SU-DHL-6 (cell line): ENCODE data around the gene ADCY6.

Experiments used
- H2AFZ ChIP-seq: fragments of 200-600 bp; sonication (generic); 2 replicates; pipeline ENCODE4 v1.6.1; 2014; ENCODE audit warnings: low read depth, mild to moderate bottlenecking, moderate library complexity, mixed read lengths, antibody characterized with exemption, low read length; ENCODE audit not compliant: severe bottlenecking
- H3F3A ChIP-seq: fragments of 200-600 bp; shearing (Covaris generic); 2 replicates; pipeline ENCODE4 v1.6.0; 2016; ENCODE audit warnings: antibody characterized with exemption, mild to moderate bottlenecking; ENCODE audit not compliant: insufficient read depth
- H3K27ac ChIP-seq: fragments of 200-600 bp; sonication (generic); 2 replicates; pipeline ENCODE4 v1.5.1; 2016; ENCODE audit warnings: low read depth, mild to moderate bottlenecking, low read length, moderate library complexity, mixed read lengths
- H3K27me3 ChIP-seq: fragments of 200-600 bp; sonication (generic), shearing (Covaris generic); 2 replicates; pipeline ENCODE4 v1.6.0; 2014; ENCODE audit warnings: mild to moderate bottlenecking, low read length
- H3K36me3 ChIP-seq: fragments of 200-600 bp; sonication (generic); 2 replicates; pipeline ENCODE4 v1.6.1; 2014; ENCODE audit warnings: mild to moderate bottlenecking, low read length, mixed read lengths
- H3K4me2 ChIP-seq: fragments of 300-600, 200-600 bp; shearing (Covaris generic), sonication (generic); 2 replicates; pipeline ENCODE4 v1.6.0; 2014; ENCODE audit warnings: low read length, low read depth, mild to moderate bottlenecking; ENCODE audit not compliant: poor library complexity, severe bottlenecking
- H3K4me3 ChIP-seq: fragments of 200-600 bp; sonication (generic); 2 replicates; pipeline ENCODE4 v1.5.1; 2014; ENCODE audit warnings: antibody characterized with exemption, low read length, mild to moderate bottlenecking, mixed read lengths; ENCODE audit not compliant: insufficient read depth, poor library complexity, severe bottlenecking
- H3K79me2 ChIP-seq: fragments of 200-600 bp; sonication (generic); 2 replicates; pipeline ENCODE4 v1.6.1; 2014; ENCODE audit warnings: mild to moderate bottlenecking, low read length, moderate library complexity; ENCODE audit not compliant: insufficient read depth
- H3K9ac ChIP-seq: fragments of 200-600 bp; sonication (generic); 2 replicates; pipeline ENCODE4 v1.7.0; 2014; ENCODE audit warnings: mild to moderate bottlenecking, low read length
- H3K9me2 ChIP-seq: fragments of 200-600 bp; sonication (generic); replicated peaks from 2 replicates; pipeline ENCODE4 v1.6.1; 2014; ENCODE audit warnings: low read length; ENCODE audit not compliant: insufficient read depth
- H3K9me3 ChIP-seq: fragments of 200-600 bp; sonication (generic); 2 replicates; pipeline ENCODE4 v1.6.1; 2014; ENCODE audit warnings: low read length, mixed read lengths; ENCODE audit not compliant: insufficient read depth
- H4K20me1 ChIP-seq: fragments of 200-600 bp; sonication (generic); 2 replicates; pipeline ENCODE4 v1.6.1; 2014; ENCODE audit warnings: low read depth, mild to moderate bottlenecking, antibody characterized with exemption, low read length, moderate library complexity, mixed read lengths
- EZH2phosphoT487 ChIP-seq: fragments of 200-600 bp; sonication (generic), shearing (Covaris generic); conservative IDR thresholded peaks from 2 replicates; pipeline ENCODE4 v1.6.1; 2018; ENCODE audit warnings: mild to moderate bottlenecking, antibody characterized with exemption, low read length, moderate library complexity, mixed read lengths
- TF ChIP-seq, protein P1 (sequence below): fragments of 200-600 bp; sonication (generic); IDR thresholded peaks from one replicate; pipeline ENCODE4 v1.5.1; 2017; ENCODE audit warnings: antibody characterized with exemption, mild to moderate bottlenecking, low read length, moderate library complexity; ENCODE audit not compliant: insufficient read depth, poor library complexity, severe bottlenecking

Gene ADCY6

DNA sequence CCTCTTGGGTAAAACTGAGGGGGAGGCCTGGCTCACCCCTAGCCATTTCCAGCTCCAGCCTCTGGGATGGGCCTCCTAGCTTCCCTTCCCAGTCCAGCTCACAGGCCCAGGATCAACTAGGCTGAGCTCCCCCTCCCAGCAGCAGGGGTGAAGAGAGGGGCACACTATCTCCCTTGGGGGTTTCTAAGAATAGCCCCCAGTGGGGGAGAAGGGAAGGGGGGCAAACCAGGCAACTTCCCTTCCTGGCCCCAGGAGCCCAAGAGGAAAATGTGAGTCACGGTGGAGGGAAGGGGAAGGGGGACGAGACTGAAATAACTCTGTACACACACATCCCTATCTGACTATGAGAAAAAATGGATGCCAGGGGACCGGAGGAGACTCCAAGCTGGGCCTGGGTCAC lies 9.0 kb downstream of the ADCY6 start:
- no peak overlapping the region for H2AFZ ChIP-seq
- H3K9me3 ChIP-seq = no peaks in the 10 kb centered on the region
- no peaks in the 10 kb centered on the region for H3K36me3 ChIP-seq
- no peaks in the 10 kb centered on the region for H3F3A ChIP-seq
- no peak overlapping the region for H3K27ac ChIP-seq
- H3K27me3 ChIP-seq = no peaks in the 10 kb centered on the region
- no peak overlapping the region for H3K4me2 ChIP-seq
- no peak overlapping the region for H3K9ac ChIP-seq
- H3K4me3 ChIP-seq = no peak overlapping the region
- TF ChIP-seq, protein P1, sequence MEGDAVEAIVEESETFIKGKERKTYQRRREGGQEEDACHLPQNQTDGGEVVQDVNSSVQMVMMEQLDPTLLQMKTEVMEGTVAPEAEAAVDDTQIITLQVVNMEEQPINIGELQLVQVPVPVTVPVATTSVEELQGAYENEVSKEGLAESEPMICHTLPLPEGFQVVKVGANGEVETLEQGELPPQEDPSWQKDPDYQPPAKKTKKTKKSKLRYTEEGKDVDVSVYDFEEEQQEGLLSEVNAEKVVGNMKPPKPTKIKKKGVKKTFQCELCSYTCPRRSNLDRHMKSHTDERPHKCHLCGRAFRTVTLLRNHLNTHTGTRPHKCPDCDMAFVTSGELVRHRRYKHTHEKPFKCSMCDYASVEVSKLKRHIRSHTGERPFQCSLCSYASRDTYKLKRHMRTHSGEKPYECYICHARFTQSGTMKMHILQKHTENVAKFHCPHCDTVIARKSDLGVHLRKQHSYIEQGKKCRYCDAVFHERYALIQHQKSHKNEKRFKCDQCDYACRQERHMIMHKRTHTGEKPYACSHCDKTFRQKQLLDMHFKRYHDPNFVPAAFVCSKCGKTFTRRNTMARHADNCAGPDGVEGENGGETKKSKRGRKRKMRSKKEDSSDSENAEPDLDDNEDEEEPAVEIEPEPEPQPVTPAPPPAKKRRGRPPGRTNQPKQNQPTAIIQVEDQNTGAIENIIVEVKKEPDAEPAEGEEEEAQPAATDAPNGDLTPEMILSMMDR = no peak
- TF ChIP-seq EZH2phosphoT487 = no peak
- H3K9me2 ChIP-seq = no peaks in the 10 kb centered on the region
- H3K79me2 ChIP-seq = no peaks in the 10 kb centered on the region
- H4K20me1 ChIP-seq = no peaks in the 10 kb centered on the region

DNA sequence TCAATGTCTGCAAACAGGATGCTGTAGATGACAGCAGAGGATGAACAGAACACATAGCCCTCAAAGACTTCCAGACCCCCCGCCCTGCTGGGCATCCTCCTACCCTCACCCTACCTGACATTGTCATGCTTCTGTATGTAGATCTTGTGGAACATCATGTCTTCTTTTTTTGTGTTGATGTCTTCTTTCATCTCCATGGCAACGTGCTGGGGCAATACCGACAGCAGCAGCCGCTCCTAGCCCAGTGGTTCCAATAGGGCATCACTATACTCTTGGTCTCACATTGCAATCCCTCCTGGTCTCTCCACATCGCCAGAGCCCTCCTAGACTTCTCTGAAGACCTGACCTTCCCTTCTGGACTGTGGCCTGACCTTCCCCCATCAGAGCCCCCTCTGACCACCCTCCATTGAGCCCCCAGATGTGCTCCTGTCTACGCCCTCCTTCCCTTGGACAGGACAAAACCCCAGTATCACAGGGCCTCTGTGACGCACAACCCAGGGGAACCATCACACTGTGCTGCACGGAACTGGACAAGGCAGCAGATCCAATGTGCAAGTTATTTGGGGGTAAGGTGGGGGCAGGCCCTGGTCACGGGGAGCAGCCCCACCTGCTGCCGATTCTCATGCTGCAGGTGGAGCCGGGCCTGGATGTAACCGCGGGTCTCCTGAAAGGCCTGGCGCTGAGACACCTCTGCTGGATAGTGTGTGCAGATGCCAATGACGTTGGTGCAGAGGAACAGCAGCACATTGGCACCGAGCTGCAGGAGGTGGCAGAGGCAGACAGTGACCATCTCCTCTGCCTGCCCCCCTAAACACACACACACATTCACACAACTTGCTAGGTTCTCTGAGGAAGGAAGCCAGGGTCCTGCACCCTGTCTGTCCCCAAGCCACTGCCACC lies 11.1 kb downstream of the ADCY6 start:
- H3K4me2 ChIP-seq = no peak overlapping the region
- no peak overlapping the region for H3K9ac ChIP-seq
- no peak overlapping the region for H2AFZ ChIP-seq
- no peak for TF ChIP-seq EZH2phosphoT487
- TF ChIP-seq, protein P1 = no peak
- H4K20me1 ChIP-seq = no peaks in the 10 kb centered on the region
- no peak overlapping the region for H3K27ac ChIP-seq
- H3K9me3 ChIP-seq = no peaks in the 10 kb centered on the region
- no peaks in the 10 kb centered on the region for H3K9me2 ChIP-seq
- H3K27me3 ChIP-seq = no peaks in the 10 kb centered on the region
- no peaks in the 10 kb centered on the region for H3K36me3 ChIP-seq
- H3K4me3 ChIP-seq = no peak overlapping the region
- H3F3A ChIP-seq = no peaks in the 10 kb centered on the region
- H3K79me2 ChIP-seq = no peaks in the 10 kb centered on the region

DNA sequence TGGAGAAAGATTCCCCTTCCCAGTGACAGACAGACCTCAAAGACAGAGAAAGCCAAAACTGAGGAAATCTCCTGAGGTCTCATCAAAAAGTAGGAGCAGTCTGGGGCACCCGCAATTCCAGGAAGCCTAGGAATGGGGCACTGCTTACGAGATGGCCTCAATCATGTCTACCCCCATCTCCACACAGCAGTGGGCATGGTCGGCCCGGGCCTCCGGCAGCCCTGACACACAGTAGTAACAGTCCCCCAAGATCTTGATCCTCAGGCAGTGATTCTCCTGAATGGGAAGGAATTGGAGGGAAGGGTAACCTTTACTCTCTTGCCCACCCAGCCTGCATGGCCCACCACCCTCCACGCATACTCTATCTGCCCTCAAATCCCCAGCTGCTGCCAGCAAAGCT lies 11.9 kb downstream of the ADCY6 start:
- Histone ChIP-seq H3F3A (no peaks in the 10 kb centered on the region), H3K9me2 (no peaks in the 10 kb centered on the region), H3K4me3 (no peak overlapping the region), H3K79me2 (no peaks in the 10 kb centered on the region), H3K27ac (no peak overlapping the region), H3K9me3 (no peaks in the 10 kb centered on the region), H3K27me3 (no peaks in the 10 kb centered on the region), H3K4me2 (no peak overlapping the region), H3K9ac (no peak overlapping the region), H3K36me3 (no peaks in the 10 kb centered on the region), H2AFZ (no peak overlapping the region), H4K20me1 (no peaks in the 10 kb centered on the region)
- TF ChIP-seq, protein P1 = no peak
- no peak for TF ChIP-seq EZH2phosphoT487
